ENCODE measurements around the gene ARID1B.

GRCh38 chr6:156852858-156853216 is 75.7 kb downstream of the ARID1B start:
- TF ChIP-seq, protein P1, sequence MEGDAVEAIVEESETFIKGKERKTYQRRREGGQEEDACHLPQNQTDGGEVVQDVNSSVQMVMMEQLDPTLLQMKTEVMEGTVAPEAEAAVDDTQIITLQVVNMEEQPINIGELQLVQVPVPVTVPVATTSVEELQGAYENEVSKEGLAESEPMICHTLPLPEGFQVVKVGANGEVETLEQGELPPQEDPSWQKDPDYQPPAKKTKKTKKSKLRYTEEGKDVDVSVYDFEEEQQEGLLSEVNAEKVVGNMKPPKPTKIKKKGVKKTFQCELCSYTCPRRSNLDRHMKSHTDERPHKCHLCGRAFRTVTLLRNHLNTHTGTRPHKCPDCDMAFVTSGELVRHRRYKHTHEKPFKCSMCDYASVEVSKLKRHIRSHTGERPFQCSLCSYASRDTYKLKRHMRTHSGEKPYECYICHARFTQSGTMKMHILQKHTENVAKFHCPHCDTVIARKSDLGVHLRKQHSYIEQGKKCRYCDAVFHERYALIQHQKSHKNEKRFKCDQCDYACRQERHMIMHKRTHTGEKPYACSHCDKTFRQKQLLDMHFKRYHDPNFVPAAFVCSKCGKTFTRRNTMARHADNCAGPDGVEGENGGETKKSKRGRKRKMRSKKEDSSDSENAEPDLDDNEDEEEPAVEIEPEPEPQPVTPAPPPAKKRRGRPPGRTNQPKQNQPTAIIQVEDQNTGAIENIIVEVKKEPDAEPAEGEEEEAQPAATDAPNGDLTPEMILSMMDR (IDR thresholded peaks at IDR 0.05) = no peak
- TF ChIP-seq EZH2 (IDR thresholded peaks at IDR 0.05; ENCODE audit: borderline replicate concordance, insufficient read depth, low read depth, low read length, poor library complexity, severe bottlenecking) = no peak
